Calu3 (cell line): ENCODE measurements around the gene BBOF1. TPM values are rescaled to one million over a fixed set of nuclear protein-coding genes. Genes with fewer than 3 reads are reported as not detected.

Experiments
- BruUV-seq: library from RNA; stranded (reverse); fragments of 400-500 nt; replicated peaks from 2 replicates; lab custom pipeline; 2021; lab: Mats Ljungman, UMichigan
- CTCF ChIA-PET: fragments of 300-600 bp; sonication (Branson Sonifier 250); formaldehyde crosslinking; loops from one replicate; lab custom pipeline; 2022; ENCODE audit warnings: antibody characterized with exemption; lab: Charles Lee
- DNase-seq: peaks from one replicate; pipeline ENCODE4 v3.0.0; 2022
- H3K27ac Mint-ChIP-seq: one replicate; pipeline ENCODE4 v1.8.0; 2022; ENCODE audit warnings: mixed read lengths; ENCODE audit not compliant: unreplicated experiment
- H3K27me3 Mint-ChIP-seq: one replicate; pipeline ENCODE4 v1.8.0; 2022; ENCODE audit warnings: mixed read lengths; ENCODE audit not compliant: unreplicated experiment
- H3K36me3 Mint-ChIP-seq: one replicate; pipeline ENCODE4 v1.8.0; 2022; ENCODE audit warnings: mild to moderate bottlenecking, moderate library complexity, mixed read lengths; ENCODE audit not compliant: insufficient read depth, unreplicated experiment
- H3K4me1 Mint-ChIP-seq: one replicate; pipeline ENCODE4 v1.8.0; 2022; ENCODE audit warnings: mild to moderate bottlenecking, low read depth, mixed read lengths; ENCODE audit not compliant: unreplicated experiment
- H3K4me3 Mint-ChIP-seq: one replicate; pipeline ENCODE4 v1.8.0; 2022; ENCODE audit warnings: mild to moderate bottlenecking, low read depth, moderate library complexity, mixed read lengths; ENCODE audit not compliant: unreplicated experiment
- H3K9me3 Mint-ChIP-seq: one replicate; pipeline ENCODE4 v1.8.0; 2022; ENCODE audit warnings: low read depth, mixed read lengths; ENCODE audit not compliant: unreplicated experiment
- intact Hi-C: fragments of 100-400 bp; cut with micrococcal nuclease; formaldehyde crosslinking; loops from one replicate; pipeline ENCODE4 v1.10.0; 2022; ENCODE audit not compliant: unreplicated experiment
- total RNA-seq: library from RNA; stranded (reverse); gene quantifications from 2 replicates; pipeline ENCODE4 v1.2.3, GENCODE V29; 2022
- TF ChIP-seq, protein P1 (sequence below): fragments of 200-600 bp; IDR thresholded peaks from one replicate; pipeline ENCODE4 v1.8.0; 2022; ENCODE audit warnings: antibody characterized with exemption; ENCODE audit not compliant: unreplicated experiment

Gene BBOF1
- total RNA-seq, 1 experiment from 2014 or later = 1.3 TPM

GRCh38 chr14:74084277-74085046 lies 65.3 kb downstream of the BBOF1 start, which contains the start of the genes ALDH6A1 and LIN52:
Gene ALDH6A1, minus strand, starts transcription at chr14:74084453. Its CDS starts 59 bp downstream, at chr14:74084394.
Gene LIN52, plus strand, starts transcription at chr14:74084956. Its CDS starts 19 bp downstream, at chr14:74084975.
- intact Hi-C loops = no loop called here
- TF ChIP-seq, protein P1, sequence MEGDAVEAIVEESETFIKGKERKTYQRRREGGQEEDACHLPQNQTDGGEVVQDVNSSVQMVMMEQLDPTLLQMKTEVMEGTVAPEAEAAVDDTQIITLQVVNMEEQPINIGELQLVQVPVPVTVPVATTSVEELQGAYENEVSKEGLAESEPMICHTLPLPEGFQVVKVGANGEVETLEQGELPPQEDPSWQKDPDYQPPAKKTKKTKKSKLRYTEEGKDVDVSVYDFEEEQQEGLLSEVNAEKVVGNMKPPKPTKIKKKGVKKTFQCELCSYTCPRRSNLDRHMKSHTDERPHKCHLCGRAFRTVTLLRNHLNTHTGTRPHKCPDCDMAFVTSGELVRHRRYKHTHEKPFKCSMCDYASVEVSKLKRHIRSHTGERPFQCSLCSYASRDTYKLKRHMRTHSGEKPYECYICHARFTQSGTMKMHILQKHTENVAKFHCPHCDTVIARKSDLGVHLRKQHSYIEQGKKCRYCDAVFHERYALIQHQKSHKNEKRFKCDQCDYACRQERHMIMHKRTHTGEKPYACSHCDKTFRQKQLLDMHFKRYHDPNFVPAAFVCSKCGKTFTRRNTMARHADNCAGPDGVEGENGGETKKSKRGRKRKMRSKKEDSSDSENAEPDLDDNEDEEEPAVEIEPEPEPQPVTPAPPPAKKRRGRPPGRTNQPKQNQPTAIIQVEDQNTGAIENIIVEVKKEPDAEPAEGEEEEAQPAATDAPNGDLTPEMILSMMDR = no peak

DNA sequence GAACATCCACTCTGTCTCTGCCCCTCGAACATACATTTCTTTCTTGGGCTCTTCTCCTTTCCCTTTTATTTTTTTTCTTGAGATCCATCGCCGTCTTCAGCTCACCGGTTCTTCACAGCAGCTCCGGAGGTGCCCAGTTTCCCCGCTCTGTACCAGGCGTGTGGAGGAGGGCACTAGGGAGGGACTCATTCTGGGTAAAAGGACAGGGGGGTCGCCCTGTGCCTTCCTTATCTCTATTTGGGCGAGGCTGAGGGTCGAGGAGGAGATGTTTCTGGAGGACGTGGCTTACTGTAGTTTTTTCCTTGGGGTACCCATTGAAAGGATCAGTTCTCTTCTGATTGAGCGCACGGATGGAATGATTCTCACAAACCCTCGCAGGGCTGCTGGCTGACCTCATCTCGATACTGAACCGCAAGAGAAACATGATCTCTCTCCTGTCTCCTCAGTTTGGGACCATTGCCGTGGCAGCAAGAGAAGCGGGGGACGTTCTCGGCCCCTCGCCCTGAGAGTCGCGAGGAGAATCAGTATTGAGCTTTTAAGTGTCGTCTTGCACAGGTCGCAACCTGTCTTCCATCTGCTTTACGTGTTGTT lies 66.0 kb downstream of the BBOF1 start:
- H3K27ac Mint-ChIP-seq = peak overlapping the region; percentile 96
- intact Hi-C loops = no loop called here
- peaks cover 23% of the 10 kb centered on the region for H3K36me3 Mint-ChIP-seq
- CTCF ChIA-PET = interaction anchor here (1.1 kb wide), 1 partner anchor 293 kb away, joined by 3 read pairs; no protein-coding TSS in a partner anchor
- no peaks in the 10 kb centered on the region for H3K9me3 Mint-ChIP-seq
- peak overlapping the region; percentile 93 for H3K4me3 Mint-ChIP-seq
- TF ChIP-seq, protein P1 = no peak
- no peak for DNase-seq
- no peaks in the 10 kb centered on the region for H3K27me3 Mint-ChIP-seq
- BruUV-seq = TSS peak; percentile 57
- peaks cover 16% of the 10 kb centered on the region for H3K4me1 Mint-ChIP-seq

More at GRCh38 chr14:74084277-74085046, 65.3 kb downstream of the BBOF1 start, which contains the start of the genes ALDH6A1 and LIN52:
- peaks cover 23% of the 10 kb centered on the region for H3K36me3 Mint-ChIP-seq
- H3K27ac Mint-ChIP-seq = peak within 1 kb of the TSS; percentile 96
- no peaks in the 10 kb centered on the region for H3K27me3 Mint-ChIP-seq
- no TSS peak for BruUV-seq
- DNase-seq = peak; percentile 99
- peak within 1 kb of the TSS; percentile 93 for H3K4me3 Mint-ChIP-seq
- H3K9me3 Mint-ChIP-seq = no peaks in the 10 kb centered on the region
- CTCF ChIA-PET = interaction anchor here (0.5 to 1.1 kb wide), 2 partner anchors 245 to 292 kb away, joined by 3 read pairs; no protein-coding TSS in a partner anchor
- peaks cover 16% of the 10 kb centered on the region for H3K4me1 Mint-ChIP-seq

DNA sequence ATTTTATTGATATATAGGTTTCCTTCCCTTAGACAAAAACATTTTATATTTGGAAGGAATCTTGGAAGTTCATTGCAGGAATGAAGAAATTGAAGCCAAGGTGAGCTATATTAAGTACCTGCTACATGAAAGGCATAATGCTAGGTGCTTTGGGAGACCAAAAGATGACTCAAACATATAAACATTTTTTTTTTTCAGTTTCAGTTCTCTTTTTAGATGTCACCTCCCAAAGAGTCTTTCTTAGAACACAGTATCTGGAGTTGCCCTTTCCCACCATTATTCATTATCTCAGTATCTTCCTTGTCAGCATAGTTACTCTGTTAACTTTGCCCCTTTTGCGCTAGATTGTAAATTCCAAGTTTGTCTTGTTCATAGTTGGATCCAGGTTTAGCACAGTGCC lies 66.7 kb downstream of the BBOF1 start:
- no peaks in the 10 kb centered on the region for H3K9me3 Mint-ChIP-seq
- peaks cover 23% of the 10 kb centered on the region for H3K36me3 Mint-ChIP-seq
- peak overlapping the region; percentile 93 for H3K4me3 Mint-ChIP-seq
- intact Hi-C loops = no loop called here
- BruUV-seq = no TSS peak
- TF ChIP-seq, protein P1 = no peak
- no peaks in the 10 kb centered on the region for H3K27me3 Mint-ChIP-seq
- CTCF ChIA-PET = interaction anchor here (1.1 kb wide), 1 partner anchor 294 kb away, joined by 3 read pairs; no protein-coding TSS in a partner anchor
- peaks cover 11% of the 10 kb centered on the region for H3K4me1 Mint-ChIP-seq
- no peak overlapping the region for H3K27ac Mint-ChIP-seq
- no peak for DNase-seq

GRCh38 chr14:74089251-74090020 lies 70.3 kb downstream of the BBOF1 start:
- no peak overlapping the region for H3K27ac Mint-ChIP-seq
- CTCF ChIA-PET = interaction anchor here (0.6 kb wide), 1 partner anchor 1566 kb away, joined by 5 read pairs; no protein-coding TSS in a partner anchor

More at GRCh38 chr14:74089251-74090020, 70.3 kb downstream of the BBOF1 start:
- H3K4me1 Mint-ChIP-seq = no peaks in the 10 kb centered on the region
- no TSS peak for BruUV-seq
- no peak for DNase-seq
- intact Hi-C loops = no loop called here
- H3K9me3 Mint-ChIP-seq = no peaks in the 10 kb centered on the region
- TF ChIP-seq, protein P1 = no peak
- H3K4me3 Mint-ChIP-seq = no peak overlapping the region
- peaks cover 14% of the 10 kb centered on the region for H3K36me3 Mint-ChIP-seq
- no peaks in the 10 kb centered on the region for H3K27me3 Mint-ChIP-seq
